NCI-H774 (cell line): ENCODE data around the gene DNAJA4.

Experiments
- DNase-seq: peaks from one replicate; lab custom pipeline; 2025; lab: John Stamatoyannopoulos, UW

The DNAJA4 gene

DNA sequence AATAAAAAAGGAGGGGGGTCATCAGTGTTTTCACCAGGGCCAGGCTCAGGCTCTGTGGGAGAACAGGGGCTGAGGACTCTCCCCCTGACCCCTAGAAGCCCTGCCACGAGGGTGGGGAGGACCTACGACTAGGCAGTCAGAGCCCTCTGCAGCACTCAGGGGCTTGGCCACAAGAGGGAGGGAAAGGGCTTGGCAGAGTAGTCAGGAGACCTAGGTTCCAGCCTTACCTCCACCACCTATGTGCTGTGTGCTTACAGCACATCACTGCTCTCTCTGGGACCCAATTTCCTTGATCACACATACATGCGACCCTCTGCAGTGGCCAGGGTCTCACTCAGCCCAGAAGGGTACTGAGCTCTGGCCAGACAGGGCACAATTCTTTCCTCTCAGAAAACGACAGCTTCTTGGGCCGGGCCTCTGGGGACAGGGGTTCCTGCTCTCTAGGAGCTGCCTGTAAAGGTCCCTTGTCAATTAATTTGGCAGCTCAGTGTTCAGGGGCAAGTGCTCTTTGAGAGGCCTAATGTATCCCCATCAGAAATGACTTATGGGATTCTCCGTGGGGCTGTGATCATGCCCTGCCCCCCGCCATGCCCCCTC is 51.4 kb downstream of the DNAJA4 start:
- DNase-seq: no peak

DNA sequence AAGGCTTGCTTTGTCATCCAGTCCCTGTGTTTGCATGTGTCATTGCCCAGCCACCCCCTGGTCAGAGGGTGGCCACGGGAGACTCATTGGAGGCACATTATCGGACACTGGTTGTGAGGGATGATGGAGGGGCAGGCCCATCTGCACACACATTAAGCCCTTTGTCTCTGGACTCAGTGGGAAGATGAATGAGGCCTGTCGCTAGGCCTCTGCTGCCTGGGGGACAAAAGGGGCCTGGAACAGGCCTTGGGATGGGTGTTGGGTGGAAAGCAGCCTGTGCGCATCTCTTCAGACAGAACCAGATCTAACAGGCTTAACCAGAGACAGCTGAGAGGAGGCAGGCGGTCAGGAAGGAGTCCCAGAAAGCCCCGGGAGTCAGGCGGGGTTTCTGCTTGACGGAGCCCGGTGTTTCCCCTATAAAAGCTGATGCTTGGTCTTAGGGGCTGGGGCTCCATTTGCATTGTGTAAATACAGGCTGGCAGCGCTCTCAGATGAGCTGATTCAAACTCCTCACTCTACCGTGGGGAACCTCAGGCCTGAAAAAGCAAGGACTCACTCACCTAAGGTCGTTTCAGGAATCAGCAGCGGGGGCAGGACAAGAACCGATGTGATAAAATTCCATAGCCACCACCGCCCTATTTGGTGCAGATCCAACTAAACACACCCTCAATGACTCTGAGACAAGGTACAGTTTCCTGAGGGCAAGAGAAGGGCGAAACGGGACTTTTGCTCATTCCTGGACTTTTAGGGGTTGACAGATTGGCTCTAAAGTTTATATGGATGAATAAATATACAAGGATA is 52.1 kb downstream of the DNAJA4 start:
- no peak for DNase-seq

DNA sequence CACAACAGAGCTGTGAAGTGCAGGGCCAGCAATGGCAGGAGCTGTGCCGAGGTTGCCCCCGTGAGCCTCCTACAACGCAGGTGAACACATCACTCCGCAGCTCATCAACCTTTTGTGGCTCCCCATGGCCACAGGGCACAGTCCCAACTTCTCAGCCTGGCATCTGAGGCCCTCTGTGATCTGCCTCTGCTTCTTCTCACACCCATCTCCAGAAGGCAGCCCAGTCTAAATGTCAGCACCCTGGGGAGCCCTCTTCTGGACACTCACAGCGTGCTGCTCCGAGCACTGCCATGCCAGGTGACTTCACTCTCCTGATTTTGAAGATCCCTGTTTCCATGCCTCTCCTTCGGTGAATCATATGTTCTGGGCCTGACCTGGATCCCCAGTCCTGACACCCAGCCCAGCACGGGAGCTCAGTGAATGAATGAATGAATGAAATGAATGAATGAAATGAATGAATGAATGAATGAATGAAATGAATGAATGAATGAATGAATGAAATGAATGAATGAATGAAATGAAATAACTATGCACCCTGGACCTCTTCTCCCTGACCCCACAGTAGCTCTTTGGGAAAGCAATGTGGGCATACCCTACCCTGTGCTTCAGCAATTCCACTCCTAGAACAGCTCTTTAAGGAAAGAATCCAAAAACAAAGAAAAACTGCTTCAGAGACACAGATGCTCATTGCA is 52.9 kb downstream of the DNAJA4 start:
- no peak for DNase-seq

DNA sequence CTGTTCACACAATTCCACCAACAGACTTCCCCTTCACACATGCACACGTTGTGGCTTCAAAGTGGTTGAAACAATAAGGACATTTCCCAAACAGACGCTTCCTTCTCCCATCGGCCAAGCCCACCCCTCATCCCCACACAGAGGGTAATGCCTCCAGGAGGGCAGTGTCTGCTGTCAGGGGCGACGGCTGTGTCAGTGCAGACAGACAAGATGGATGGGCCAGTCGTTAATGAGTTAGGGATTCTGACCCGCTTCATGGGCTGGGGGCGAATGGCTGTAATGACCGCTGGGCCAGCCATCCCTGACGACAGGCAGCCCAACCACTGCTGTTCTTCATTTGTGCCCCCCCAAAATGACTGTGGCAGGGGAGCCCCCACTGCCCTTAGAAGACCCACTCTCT is 55.2 kb downstream of the DNAJA4 start:
- DNase-seq: no peak

DNA sequence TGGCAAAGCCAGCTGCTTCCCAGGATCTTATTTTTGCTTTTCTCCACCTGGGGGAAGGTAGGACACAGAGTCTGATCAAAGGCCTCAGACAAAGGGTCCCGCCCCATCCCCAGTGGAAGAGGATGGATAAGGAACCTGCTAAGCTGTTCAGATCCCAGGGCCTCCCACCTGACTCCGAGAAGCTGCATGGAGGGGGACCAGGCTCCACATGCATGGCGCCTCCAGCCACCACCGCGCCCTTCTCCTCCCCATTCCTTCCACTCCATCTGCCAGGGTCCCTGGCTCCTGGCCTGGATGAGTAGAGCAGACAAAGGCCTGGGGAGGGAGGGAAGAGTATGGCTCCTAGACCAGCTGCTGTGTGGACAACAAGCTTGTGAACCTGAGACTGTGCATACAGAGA is 55.8 kb downstream of the DNAJA4 start:
- DNase-seq: no peak

DNA sequence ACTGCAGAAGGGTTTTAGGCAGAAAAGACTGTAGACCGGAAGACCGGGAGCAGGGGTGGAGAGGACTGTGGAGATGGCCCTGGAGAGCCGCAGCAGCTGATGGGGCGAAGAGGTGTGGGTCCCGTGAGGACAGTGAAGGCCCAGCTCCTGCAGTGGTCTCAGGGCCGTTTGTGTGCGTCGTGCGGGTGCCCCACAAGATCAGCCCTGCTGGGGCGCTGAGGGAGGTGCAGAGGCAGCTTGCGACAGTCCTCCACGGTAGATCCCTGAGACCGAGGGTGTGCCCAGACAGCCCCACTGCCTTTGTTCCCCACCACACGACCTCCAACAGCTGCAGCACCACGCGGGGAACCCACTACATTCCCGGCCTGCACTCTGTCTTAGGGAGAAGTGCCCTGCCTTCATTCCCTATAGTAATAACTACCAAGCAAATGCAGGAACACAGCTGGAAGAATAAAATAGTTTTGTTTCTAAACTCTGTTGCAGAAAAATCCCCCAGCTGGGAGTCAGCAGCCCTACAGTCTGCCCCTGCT is 56.7 kb downstream of the DNAJA4 start:
- no peak for DNase-seq

DNA sequence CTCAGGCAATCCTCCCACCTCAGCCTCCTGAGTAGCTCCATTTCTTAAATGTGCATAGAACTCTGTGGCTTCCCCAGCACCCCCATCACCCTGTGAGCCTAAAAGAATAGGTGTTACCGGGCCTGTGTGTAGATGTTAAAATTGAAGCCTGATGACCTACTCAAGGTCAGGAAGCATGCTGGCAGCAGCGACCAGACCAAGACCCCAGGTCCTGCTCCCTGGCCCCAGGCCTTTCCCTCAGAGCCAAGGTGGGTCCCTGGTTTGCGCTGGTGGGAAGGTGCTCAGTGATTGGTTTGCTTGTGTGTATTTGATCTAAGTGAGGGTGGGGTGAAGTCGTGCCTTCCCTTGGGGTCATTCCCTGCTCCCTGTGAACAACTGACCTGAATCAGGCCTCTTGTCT is 57.4 kb downstream of the DNAJA4 start:
- no peak for DNase-seq

DNA sequence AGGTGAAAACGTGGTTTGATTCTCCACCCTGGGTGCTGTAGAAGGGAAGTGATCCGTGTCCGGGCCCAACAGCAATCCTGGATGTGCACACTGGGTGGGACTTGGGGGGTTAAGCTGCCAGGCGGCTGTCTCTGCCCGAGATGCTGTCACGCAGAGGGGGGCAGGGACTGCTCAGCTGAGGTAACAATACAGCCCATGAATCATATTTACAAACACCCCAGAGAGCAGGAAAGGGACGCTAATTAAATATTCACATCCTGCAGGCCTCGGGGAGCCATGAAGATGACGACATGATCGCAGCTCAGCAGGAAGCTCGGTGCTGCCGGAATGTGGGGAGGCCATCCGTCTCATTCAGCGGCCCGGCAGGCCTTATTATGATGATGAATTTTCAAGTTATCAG is 57.9 kb downstream of the DNAJA4 start:
- peak; percentile 16 for DNase-seq

DNA sequence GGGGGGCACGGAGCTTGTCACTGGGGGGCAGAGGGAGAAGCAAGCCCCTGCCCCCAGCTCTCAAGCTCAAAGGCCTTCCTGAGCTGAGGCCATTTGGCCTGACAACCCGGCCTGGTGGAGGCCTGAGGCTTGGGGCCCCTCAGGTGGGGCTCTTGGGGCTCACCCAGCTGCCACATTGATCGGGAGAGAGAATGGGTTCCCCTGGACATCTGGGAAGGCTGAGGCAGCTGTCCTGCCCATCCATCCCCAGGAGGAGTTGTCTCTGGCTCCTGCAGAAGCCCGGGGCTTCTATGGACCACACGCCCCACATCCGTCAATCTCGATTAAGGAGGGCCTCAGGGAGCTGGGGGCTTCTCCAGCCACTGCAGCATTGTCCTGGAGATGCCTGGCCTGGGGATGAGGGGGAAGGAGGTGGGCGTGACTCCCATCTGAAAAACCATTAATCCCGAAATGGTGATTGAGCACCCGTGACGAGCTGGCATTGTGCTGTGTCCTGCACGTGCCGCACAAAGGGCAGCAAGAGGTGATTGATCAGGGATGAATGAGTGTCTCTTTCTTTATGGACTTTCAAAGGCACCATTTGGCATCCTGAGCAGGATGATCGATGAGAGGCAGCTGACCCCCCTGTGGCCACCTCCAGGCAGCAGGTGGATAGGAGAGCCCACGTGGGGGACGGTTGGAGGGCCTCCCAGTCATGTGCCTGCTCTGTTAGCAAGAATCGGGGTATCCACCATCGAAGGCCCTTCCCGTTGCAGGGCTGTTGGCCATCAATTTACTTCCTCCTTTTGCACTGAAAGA is 58.6 kb downstream of the DNAJA4 start:
- DNase-seq: no peak

DNA sequence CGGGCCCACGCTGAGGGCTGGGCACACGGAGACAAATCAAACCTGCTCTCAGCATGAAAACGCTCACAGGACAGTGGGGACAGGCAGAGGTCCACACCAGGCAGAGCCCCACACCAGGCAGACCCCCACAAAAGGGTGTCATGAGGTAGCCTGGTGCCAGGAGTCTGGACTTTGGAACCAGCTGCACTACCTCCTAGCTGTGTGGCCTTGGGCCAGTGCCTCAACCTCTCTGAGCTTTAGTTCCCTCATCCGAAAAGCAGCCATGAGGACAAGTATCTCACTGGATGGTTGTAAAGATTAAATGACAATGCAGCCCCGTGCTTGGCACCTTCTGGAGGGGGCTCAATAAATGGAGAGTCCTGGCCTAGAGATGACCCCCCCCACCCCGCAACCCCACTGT is 59.3 kb downstream of the DNAJA4 start:
- DNase-seq: no peak

DNA sequence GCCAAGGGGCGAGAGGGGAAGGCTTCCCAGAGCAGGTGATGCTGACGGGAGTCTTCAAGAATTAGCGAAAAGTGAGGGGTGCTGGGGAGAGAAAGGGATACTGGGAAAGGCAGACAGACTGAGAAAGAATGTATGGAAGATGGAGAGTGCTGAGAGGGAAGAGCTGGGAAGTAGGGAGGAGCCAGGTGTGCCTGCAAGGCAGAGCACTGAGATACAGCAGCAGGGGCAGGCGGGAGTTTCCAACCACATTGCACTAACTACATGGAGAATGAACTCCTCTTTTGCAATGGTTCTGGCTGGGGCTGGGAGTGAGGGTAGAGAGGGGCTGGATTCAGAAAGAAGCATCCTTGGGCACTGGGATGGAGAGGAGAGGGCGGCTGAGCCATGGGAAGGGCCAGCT is 59.8 kb downstream of the DNAJA4 start:
- no peak for DNase-seq

DNA sequence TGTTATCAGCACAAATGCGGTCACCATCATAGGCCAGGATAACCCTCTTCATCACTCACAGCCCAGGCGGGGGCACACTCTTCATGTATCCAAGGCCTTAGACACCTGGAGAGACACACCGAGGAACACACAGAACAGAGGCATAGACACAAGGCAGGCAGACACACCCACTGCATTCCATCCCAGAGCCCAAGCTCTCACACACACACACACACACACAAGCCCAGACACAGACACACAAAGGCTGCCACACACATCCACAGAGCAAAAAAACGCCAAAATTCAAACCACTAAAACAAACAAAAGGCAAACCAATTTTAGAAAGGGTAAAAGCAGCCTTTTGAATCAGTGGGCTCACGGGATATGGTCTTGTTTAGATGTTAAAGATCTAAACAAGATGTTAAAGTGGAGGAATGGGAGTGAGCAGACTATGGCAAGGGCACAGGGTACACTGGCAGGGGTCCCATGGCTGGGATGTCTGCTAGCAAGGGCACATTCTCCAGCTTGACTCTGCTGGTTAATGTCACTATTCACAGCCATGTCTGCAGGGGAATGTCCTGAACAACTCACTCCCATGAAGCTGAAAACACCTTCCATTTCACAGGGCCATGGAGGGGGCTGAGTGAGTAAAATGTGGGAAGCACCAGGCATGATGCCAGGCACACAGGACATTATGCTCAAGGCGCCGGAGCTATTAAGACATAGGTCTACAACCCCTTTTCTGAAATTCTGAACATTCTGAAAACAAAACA is 60.9 kb downstream of the DNAJA4 start:
- DNase-seq: no peak

DNA sequence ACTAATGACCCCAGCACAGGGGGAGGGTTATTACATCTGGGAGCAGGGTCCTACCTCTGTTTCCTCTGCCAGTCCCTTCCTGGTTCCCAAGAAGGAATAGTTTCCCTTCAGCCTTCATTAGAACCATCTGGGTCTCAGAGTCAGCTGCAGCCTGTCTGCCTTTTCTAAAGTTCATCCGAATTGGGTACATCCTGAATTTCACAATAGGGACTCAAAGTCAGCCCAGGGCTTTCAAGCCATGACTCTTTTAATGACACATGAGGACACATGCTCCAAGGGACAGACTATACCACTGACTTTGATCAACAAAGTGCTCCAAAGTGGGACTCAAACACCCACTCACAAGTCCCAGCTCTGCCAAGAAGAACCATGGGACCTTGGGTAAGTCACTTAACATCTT is 63.1 kb downstream of the DNAJA4 start:
- no peak for DNase-seq

DNA sequence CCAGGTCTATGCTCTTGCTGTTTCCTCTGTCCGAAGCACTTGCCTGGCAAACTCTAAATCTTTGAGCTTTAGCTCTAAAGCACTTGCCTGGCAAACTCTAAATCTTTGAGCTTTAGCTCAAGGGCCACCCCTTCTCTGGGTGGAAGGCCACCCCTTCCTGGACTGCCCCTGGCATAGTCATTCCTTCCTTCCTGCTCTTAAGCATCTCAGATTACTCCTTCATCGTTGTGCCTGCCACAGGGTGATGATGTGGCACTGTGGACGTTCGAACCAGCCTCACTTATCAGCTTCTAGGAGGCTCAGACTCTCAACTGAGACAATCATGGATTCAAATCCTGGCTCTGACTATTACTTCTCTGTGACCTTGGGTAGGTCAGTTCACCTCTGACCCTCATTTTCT is 65.3 kb downstream of the DNAJA4 start:
- no peak for DNase-seq
